Measurements from ENCODE around the gene MYLK. TPM values are rescaled to one million over a fixed set of nuclear protein-coding genes. Genes with fewer than 3 reads are reported as not detected.
A peak's percentile ranks its signal among the peaks of the same experiment; 100 is the strongest.
"Not testable (repeated sequence)": the region's sequence is repeated elsewhere in the genome, so short reads cannot be mapped to it uniquely, and the experiment has no call there.

MYLK gene
- total RNA-seq, 1 donor from 2014 or later: 51.1 TPM

- DNase-seq (ENCODE audit: low spot score) (no peak), ATAC-seq (peak; percentile 69)
- intact Hi-C loops (cut with DNase I): loop anchor here (5.0 kb wide), 1 partner anchor 68 kb away; no protein-coding TSS in a partner anchor
Observed at GRCh38 chr3:123719862-123720453, 164.2 kb downstream of the MYLK start.

- ATAC-seq: peak; percentile 91
- intact Hi-C loops (cut with DNase I): not testable (repeated sequence)
- DNase-seq (ENCODE audit: low spot score): peak; percentile 88
Observed at GRCh38 chr3:123719061-123719756, 164.9 kb downstream of the MYLK start.

- DNase-seq (ENCODE audit: low spot score): no peak
- no peak for ATAC-seq
- intact Hi-C loops (cut with DNase I): no loop called here
Observed at GRCh38 chr3:123718108-123718507, 166.0 kb downstream of the MYLK start.

- DNase-seq (ENCODE audit: low spot score); ATAC-seq; intact Hi-C loops (cut with DNase I): not testable (repeated sequence)
Observed at GRCh38 chr3:123717451-123717850, 166.7 kb downstream of the MYLK start.

- DNase-seq (ENCODE audit: low spot score): no peak
- intact Hi-C loops (cut with DNase I): no loop called here
- no peak for ATAC-seq
Observed at GRCh38 chr3:123716411-123716810, 167.7 kb downstream of the MYLK start.

GRCh38 chr3:123713211-123713610 lies 170.9 kb downstream of the MYLK start:
- no peak for DNase-seq (ENCODE audit: low spot score)
- intact Hi-C loops (cut with DNase I): no loop called here
- ATAC-seq: no peak

GRCh38 chr3:123712077-123712860 lies 171.9 kb downstream of the MYLK start:
- ATAC-seq: peak; percentile 68
- intact Hi-C loops (cut with DNase I): no loop called here
- no peak for DNase-seq (ENCODE audit: low spot score)

GRCh38 chr3:123711356-123711755 lies 172.8 kb downstream of the MYLK start:
- intact Hi-C loops (cut with DNase I): no loop called here
- ATAC-seq: no peak
- DNase-seq (ENCODE audit: low spot score): no peak

- ATAC-seq (no peak), DNase-seq (ENCODE audit: low spot score) (peak; percentile 38)
- intact Hi-C loops (cut with DNase I): no loop called here
Observed at GRCh38 chr3:123708531-123708930, 175.6 kb downstream of the MYLK start.

GRCh38 chr3:123707641-123708040 lies 176.5 kb downstream of the MYLK start:
- DNase-seq (ENCODE audit: low spot score); ATAC-seq; intact Hi-C loops (cut with DNase I): not testable (repeated sequence)

- intact Hi-C loops (cut with DNase I): no loop called here
- ATAC-seq (no peak), DNase-seq (ENCODE audit: low spot score) (peak; percentile 28)
Observed at GRCh38 chr3:123706871-123707270, 177.3 kb downstream of the MYLK start.

- intact Hi-C loops (cut with DNase I): no loop called here
- peak; percentile 14 for DNase-seq (ENCODE audit: low spot score)
- no peak for ATAC-seq
Observed at GRCh38 chr3:123705488-123706285, 178.4 kb downstream of the MYLK start.

- DNase-seq (ENCODE audit: low spot score); ATAC-seq: not testable (repeated sequence)
- intact Hi-C loops (cut with DNase I): loop anchor here (5.0 kb wide), 1 partner anchor 51 kb away; no protein-coding TSS in a partner anchor
Observed at GRCh38 chr3:123703663-123704062, 180.5 kb downstream of the MYLK start.

- intact Hi-C loops (cut with DNase I): loop anchor here (5.0 kb wide), 1 partner anchor 50 kb away; no protein-coding TSS in a partner anchor
- DNase-seq (ENCODE audit: low spot score): no peak
- no peak for ATAC-seq
Observed at GRCh38 chr3:123702720-123703119, 181.4 kb downstream of the MYLK start.

- DNase-seq (ENCODE audit: low spot score): peak; percentile 74
- intact Hi-C loops (cut with DNase I): loop anchor here (5.0 kb wide), 1 partner anchor 50 kb away; no protein-coding TSS in a partner anchor
- peak; percentile 75 for ATAC-seq
Observed at GRCh38 chr3:123702057-123702456, 182.1 kb downstream of the MYLK start.

GRCh38 chr3:123700791-123701722 lies 183.1 kb downstream of the MYLK start:
- peak; percentile 72 for ATAC-seq
- DNase-seq (ENCODE audit: low spot score): no peak
- intact Hi-C loops (cut with DNase I): loop anchor here (5.0 kb wide), 1 partner anchor 49 kb away; no protein-coding TSS in a partner anchor

GRCh38 chr3:123698813-123699212 lies 185.3 kb downstream of the MYLK start:
- DNase-seq (ENCODE audit: low spot score) (no peak), ATAC-seq (no peak)
- intact Hi-C loops (cut with DNase I): no loop called here

- DNase-seq (ENCODE audit: low spot score) (no peak), ATAC-seq (no peak)
- intact Hi-C loops (cut with DNase I): no loop called here
Observed at GRCh38 chr3:123696808-123697207, 187.3 kb downstream of the MYLK start.

Data from sciatic nerve (tissue), 2 donors.